Right lobe of liver (tissue), 4 donors: ENCODE results near the gene SLC9A7.

Experiments
- CTCF ChIP-seq, 4 donors: fragments of 200-600 bp in 3 of 4; fragments of 450-650 bp in 1 of 4; IDR thresholded peaks; one replicate each; pipeline versions ENCODE4 v1.5.1 to v1.8.0; 2016 to 2022; ENCODE audit warnings: antibody characterized with exemption in 4 of 4, mild to moderate bottlenecking in 2 of 4
- POLR2A ChIP-seq: fragments of 450-650 bp; IDR thresholded peaks from one replicate; pipeline ENCODE4 v1.6.1; 2017; ENCODE audit warnings: antibody characterized with exemption, mild to moderate bottlenecking
- donor health status: DM: no; HTN: no; CAD: no.
- donor health status: DM: no; HTN: no; CAD: no.
- donor health status: DM: no; HTN: yes; CAD: no.

- TF ChIP-seq CTCF (IDR thresholded peaks at IDR 0.05) (no peak), POLR2A (no peak)
These were observed 148.8 kb downstream of the SLC9A7 start for GRCh38 chrX:46610070-46610658.
